Activated CD4-positive, alpha-beta T cell treated with anti-CD3 and anti-CD28 coated beads, Interleukin-2, amount 50 U/mL, for 1 hour (primary cell): Measurements from ENCODE around the gene PPL.
"Not testable (repeated sequence)": the region's sequence is repeated elsewhere in the genome, so short reads cannot be mapped to it uniquely, and the experiment has no call there.

Experiments used
- DNase-seq: peaks from one replicate; pipeline ENCODE4 v3.0.0-alpha.2; 2020

Gene PPL

DNA sequence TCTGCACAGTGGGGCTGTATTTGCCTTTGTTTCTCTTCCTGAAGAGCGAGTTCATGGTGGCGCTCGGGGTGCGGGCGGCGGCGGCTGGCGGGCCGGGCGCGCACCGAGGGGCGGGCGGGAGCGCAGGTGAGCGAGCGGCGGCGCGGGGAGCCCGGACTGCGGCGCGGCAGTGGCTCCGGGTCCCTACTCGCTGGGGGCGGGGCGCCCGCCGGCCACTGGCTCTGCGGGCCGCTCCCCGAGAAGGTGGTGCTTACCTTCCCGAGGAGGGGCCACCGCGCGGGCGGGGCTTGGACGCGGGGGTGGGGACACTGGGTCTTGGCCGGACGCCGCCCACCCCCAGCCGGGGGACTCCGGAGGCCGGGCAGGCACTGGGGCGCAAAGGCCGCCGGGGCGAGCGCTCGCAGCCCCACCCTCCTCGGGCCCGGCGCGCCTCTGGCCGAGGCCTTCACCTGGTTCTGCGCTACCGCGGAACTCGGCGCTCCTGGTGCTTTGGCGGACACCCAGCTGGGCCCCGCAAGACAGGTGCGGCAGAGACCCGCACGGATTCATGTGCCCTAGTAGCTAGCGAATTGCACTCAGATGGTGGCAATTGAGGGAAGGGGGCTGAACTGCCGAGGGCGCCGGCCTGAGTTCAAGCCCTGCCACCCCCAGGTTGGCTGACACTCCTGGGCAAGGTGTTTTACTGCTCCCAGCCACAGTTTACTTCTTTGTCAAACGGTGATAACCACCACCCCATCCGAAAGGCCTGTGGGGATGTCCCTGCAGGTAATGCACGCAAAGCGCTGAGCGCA lies at the start of gene PPL:
Gene PPL (minus strand): TSS at position 158 of the 791 bp plus-strand sequence. CDS start 103 bp downstream, at position 55.
- no peak for DNase-seq

DNA sequence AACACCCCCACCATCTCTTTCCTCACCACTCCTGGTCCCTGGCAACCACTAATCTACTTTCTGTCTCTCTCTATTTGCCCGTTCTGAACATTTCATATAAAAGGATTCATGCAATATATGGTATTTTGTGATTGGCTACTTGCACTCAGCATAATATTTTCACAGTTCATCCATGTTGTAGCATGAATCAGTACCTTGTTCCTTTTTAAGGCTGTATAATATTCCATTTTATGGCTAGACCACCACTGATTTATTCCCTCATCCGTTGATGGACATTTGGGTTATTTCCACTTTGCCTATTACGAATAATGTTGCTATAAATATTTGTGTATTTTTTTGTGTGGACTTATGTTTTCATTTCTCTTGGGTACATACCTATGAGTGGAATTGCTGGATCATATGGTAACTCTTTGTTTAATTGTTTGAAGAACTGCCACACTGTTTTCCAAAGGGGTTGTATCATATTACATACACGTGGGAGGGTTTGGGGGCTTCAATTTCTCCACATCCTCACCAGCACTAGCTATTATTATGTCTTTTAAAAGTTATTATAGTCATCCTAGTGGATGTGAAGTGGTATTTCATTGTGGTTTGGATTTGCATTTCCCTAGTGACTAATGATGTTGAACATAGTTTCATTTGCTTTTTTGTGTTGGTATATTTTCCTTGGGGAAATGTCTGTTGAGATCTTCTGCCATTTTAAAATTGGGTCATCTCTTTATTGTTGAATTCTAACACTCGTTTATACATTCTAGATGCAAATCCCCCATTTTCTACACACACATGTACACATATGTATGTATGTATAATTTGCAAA lies 47.4 kb upstream of the PPL start:
- DNase-seq, result no peak

DNA sequence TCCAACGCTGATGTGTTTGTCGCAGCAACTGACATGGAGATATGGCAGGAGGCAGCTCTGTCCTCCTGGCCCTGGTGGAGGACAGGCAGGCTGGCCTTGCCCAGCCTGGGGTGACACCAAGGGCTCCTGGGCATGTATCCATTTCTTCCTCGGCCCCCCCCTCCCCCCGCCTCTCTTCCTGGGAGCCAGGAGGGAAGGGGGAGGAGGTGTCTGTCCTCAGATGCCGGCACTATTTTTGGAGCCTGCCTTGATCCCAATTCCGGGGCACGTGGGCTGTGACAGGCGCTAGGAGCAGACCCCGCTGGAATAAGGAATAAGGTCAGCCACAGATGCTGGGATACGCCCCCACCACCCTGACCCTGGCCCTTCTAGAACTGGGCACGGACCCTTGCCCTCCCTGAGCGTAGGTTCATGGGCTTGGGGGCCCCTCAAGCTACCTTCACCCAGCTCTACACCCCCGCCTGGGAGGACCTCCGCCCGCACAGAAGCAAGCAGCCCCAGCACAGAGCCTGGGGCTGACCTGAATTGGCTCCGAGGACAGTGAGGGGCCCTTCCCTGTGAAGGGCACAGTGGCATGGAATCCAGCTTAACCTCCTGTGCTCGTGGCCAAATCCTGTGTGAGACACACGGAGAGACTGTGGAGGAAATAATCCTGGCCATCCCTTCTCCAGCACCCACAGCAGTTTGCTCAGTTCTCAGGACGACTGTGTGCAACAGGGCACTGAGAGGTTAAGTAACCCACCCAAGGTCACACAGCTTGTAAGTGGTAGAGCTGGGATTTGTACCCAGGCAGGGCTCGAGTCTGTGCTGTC lies 45.3 kb upstream of the PPL start:
- DNase-seq, result no peak

DNA sequence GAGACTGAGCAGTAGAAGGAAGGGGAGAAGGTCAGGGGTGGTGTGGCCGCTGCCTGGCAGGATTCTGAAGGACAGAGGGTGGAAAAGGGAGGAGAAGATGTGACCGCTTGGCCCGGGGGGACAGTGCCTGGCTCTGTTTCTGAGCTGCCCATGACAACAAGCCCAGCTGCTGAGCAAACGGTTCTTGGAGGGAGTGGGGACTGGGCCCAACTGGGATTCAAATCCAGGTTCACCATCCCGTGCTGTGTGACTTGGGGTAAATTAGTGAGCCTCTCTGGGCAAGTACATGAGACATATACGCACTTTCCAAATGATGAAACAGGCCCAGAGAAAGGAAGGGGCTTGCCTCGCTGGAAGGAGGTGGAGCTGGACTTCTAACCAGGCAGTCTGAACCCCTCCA lies 44.5 kb upstream of the PPL start:
- DNase-seq, result no peak

GRCh38 chr16:4980691-4981090 lies 43.7 kb upstream of the PPL start:
- no peak for DNase-seq

- no peak for DNase-seq
Measured at GRCh38 chr16:4979736-4980660, 43.0 kb upstream of the PPL start.

DNA sequence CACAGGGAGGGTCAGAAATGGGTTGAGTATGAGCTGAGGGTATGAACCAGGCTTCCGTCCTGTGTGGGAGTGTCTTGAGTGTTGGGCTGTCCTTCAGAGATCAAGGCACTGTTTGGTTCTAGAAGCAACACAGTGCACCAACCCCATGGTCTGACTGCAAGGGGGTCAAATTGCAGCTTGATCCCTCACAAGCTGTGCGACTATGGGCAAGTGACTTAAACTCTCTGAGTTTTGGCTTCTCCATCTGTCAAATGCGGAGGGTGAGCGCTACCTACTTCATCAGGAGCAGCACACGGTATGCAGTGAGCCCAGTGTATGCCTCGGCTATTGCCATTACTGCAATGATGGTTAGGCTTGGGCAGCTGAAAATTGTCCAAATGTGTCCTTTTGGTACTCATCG lies 42.2 kb upstream of the PPL start:
- DNase-seq, result no peak

- DNase-seq, result no peak
Measured at GRCh38 chr16:4976611-4977145, 39.7 kb upstream of the PPL start.

- no peak for DNase-seq
Measured at GRCh38 chr16:4976079-4976478, 39.1 kb upstream of the PPL start.

DNA sequence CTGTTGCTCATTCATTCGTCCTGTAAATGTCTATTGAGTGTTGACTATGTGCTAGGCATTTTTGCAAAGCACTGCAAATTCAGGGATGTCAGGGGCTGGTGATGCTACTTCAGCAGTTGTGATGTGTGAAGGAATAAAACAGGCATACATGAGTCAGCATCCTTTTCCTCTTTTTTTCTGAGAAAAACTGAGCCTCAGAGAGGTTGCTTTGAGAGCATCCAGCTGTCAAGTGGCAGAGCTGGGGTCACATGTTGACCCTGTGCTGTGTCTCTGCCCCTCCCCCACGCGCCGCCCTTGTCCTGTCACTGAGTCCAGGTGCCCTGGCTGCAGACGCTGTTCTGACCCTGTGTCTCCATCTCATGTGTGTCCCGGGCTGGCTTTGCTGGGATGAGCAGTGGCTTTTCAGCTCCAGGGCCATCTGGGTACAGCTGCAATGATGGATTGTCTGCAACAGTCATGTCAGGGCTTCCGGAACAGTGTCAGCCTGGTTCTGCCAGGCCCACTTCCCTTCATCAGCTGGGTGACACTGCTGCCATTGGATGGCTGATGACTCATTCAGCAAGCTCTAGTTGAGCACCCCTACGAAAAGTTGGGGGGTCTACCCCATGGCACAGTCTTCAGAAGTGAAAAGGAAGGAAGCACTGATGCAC lies 36.1 kb upstream of the PPL start:
- no peak for DNase-seq

DNA sequence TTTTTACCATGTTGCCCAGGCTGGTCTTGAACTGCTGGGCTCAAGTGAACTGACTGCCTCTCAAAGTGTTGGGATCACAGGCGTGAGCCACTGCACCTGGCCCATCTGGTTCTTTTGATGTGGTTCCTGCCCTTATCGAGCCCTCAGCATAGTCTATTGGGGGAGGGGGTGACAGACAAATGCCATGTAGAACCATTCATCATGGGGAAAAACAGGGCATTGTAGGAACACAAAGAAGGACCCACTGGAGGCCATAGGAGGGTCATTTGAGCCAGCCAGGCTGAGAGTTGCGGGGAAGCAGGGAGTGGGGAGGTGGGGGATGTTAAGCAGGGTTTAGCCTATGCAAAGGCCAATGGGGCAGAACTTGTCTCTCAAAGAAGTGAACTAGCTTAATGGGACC lies 33.1 kb upstream of the PPL start:
- DNase-seq, result no peak

DNA sequence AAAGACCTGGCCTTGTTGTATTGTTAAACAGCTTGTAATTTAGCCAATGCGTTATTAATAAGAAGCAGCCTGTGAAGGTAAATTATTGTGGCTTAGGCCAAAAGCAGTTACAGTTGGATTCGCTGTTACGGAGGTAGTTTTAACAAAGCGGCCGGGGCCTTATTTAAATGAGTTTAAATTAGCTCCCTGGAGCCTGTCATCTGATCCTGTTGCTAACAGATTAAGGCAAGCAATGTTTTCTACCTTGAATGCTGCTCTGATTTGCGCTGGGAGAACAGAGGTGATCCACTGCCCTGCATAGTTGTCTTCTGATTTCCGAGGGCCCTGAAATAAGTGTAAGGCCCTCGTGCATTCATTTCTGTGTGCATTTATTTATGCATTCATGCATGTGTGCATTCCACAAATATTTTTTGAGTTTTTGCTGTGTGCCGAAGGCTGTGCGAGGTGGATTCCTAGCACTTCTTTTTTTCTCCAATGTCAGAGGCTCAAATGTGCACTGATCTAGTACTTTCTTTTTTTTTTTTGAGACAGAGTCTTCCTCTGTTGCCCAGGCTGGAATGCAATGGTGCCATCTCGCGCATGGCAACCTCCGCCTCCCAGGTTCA lies 32.0 kb upstream of the PPL start:
- no peak for DNase-seq

- DNase-seq, result not testable (repeated sequence)
Measured at GRCh38 chr16:4968278-4968677, 31.3 kb upstream of the PPL start.

DNA sequence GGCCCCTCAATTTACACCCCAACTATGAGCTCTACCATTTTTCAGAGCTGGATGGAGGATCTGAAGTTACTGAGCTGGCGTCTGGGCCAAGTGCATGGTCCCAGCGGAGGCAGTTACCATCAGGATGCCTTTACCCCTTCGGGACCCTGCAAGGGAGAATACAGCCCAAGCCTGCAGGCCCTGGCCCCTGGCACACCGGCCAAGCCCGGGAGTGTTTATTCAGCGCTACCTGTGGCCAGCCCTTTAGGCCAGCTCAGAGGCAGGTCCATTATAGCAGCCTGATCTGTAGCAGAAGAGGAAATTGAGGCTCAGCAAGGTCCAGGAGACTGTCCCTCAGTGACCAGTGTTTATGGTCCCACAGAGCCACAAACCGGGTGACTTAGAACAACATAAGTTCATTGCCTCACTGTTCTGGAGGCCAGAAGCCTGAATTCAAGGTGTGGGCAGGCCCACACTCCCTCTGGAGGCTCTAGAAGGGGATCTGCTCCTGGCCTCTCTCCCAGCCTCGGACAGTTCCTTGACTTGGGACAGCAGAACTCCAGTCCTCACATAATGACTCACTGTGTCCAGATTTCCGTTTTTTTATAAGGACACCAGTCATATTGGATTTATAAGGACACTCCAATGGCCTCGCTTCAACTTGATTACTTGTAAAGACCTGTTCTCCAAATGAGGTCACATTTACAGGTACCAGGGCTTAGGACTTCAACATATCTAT lies 29.9 kb upstream of the PPL start:
- DNase-seq, result no peak

DNA sequence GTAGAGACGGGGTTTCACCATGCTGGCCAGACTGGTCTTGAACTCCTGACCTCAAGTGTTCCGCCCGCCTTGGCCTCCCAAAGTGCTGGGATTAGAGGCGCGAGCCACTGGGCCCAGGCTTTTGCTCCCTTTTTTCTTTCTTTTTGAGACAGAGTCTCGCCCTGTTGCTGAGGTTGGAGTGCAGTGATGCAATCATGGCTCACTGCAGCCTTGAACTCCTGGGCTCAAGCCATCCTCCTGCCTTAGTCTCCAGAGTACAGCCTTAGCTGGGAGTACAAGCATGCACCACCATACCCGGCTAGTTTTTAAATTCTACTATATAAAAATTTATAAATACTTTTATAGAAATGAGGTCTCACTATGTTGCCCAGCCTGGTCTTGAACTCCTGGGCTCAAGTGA lies 26.6 kb upstream of the PPL start:
- not testable (repeated sequence) for DNase-seq

GRCh38 chr16:4962716-4963115 lies 25.8 kb upstream of the PPL start:
- DNase-seq, result no peak

- no peak for DNase-seq
Measured at GRCh38 chr16:4960579-4960978, 23.6 kb upstream of the PPL start.

DNA sequence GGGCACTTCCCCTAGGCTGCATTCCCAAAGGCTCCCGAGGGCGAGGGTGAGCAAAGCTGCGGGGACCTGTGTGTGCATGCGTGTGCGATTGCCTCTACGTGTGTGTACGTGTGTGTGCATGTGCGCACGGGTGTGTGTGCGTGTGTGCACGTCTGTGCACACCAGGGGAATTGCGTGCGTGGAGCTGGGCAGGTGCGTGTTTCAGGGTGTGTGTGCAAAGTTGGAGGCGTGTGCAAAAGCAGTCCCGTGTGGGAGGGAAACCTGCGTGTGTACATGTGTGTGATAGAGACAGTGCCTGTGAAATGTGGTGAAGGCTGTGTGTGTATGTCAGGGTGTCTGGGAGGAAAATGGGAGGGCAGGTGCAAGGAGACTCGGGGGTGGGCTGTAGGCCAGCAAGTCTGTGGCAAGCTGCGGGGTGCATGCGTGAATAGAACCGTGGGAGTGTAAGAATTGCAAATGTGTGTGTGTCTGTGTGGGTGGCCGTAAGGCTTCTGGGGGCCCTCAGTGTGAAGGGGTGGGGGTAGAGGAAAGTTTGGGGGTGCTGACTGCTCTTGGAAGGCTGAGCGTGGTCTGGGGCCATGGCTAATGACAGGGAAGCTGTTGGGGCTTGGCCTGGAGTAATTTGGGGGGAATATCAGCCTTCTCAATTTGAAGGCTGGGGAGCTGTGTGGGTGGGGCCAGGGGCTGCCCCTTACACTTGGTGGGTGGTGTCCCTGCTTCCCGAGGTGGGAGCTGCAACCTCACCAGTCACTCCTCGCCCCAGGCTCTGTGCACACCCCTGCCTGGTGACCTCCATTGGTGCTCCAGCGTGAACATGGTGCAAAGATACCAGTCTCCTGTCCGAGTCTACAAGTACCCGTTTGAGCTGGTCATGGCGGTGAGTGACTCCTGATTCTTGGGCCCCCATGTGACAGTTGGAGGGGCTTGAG lies 21.8 kb upstream of the PPL start:
- no peak for DNase-seq
